OCI-LY7 (cell line): Measurements from ENCODE around the gene MAP2K7. TPM values are rescaled to one million over a fixed set of nuclear protein-coding genes. Genes with fewer than 3 reads are reported as not detected.
"Not testable (repeated sequence)": the region's sequence is repeated elsewhere in the genome, so short reads cannot be mapped to it uniquely, and the experiment has no call there.

Source experiments
- BruUV-seq: library from RNA; stranded (reverse); fragments of 400-500 nt; replicated peaks from 2 replicates; lab custom pipeline; 2021; lab: Mats Ljungman, UMichigan
- CTCF ChIA-PET: fragments of 300-600 bp; sonication (Branson Sonifier 250); formaldehyde crosslinking; loops from one replicate; lab custom pipeline; 2022; ENCODE audit warnings: antibody characterized with exemption; ENCODE audit not compliant: unreplicated experiment; lab: Charles Lee
- POLR2A ChIA-PET: fragments of 300-600 bp; sonication (Branson Sonifier 250); formaldehyde crosslinking; loops from one replicate; lab custom pipeline; 2022; ENCODE audit warnings: antibody characterized with exemption; lab: Charles Lee
- DNase-seq: peaks from one replicate; pipeline ENCODE4 v3.0.0-alpha.2; 2015; ENCODE audit warnings: low spot score
- H2AFZ ChIP-seq: fragments of 200-600 bp; sonication (generic), shearing (Covaris generic); 2 replicates; pipeline ENCODE4 v1.6.1; 2014; ENCODE audit warnings: mild to moderate bottlenecking, antibody characterized with exemption, low read length, moderate library complexity
- H3K27ac ChIP-seq: fragments of 200-600 bp; sonication (generic); 2 replicates; pipeline ENCODE4 v1.5.1; 2014; ENCODE audit warnings: mixed run types, low read depth, mild to moderate bottlenecking, moderate library complexity, low read length, inconsistent platforms; ENCODE audit not compliant: poor library complexity, severe bottlenecking
- H3K36me3 ChIP-seq: fragments of 200-600 bp; sonication (generic); 2 replicates; pipeline ENCODE4 v1.6.1; 2014; ENCODE audit warnings: mild to moderate bottlenecking, antibody characterized with exemption, low read length, moderate library complexity, mixed read lengths; ENCODE audit not compliant: insufficient read depth
- H3K4me1 ChIP-seq: fragments of 200-600 bp; sonication (generic); 2 replicates; pipeline ENCODE4 v1.5.1; 2014; ENCODE audit warnings: mild to moderate bottlenecking, low read length; ENCODE audit not compliant: insufficient read depth, poor library complexity, severe bottlenecking
- H3K4me2 ChIP-seq: fragments of 200-600 bp; sonication (generic); 2 replicates; pipeline ENCODE4 v1.6.1; 2014; ENCODE audit warnings: mild to moderate bottlenecking, low read length
- H3K4me3 ChIP-seq: fragments of 200-600 bp; sonication (generic); 2 replicates; pipeline ENCODE4 v1.5.1; 2014; ENCODE audit warnings: mild to moderate bottlenecking, low read depth, low read length; ENCODE audit not compliant: poor library complexity, severe bottlenecking
- H3K79me2 ChIP-seq: fragments of 200-600 bp; sonication (generic); 2 replicates; pipeline ENCODE4 v1.6.1; 2016; ENCODE audit warnings: low read depth, mild to moderate bottlenecking, low read length, moderate library complexity, mixed read lengths; ENCODE audit not compliant: insufficient read depth
- H3K9me2 ChIP-seq: fragments of 200-600 bp; sonication (generic); 2 replicates; pipeline ENCODE4 v1.6.1; 2016; ENCODE audit warnings: mild to moderate bottlenecking, low read length, mixed read lengths; ENCODE audit not compliant: insufficient read depth
- H3K9me3 ChIP-seq: fragments of 200-600 bp; sonication (generic); 2 replicates; pipeline ENCODE4 v1.6.1; 2014; ENCODE audit warnings: mild to moderate bottlenecking, mixed run types, low read length, mixed read lengths
- H4K20me1 ChIP-seq: fragments of 200-600 bp; sonication (generic); 2 replicates; pipeline ENCODE4 v1.6.1; 2014; ENCODE audit warnings: mild to moderate bottlenecking, antibody characterized with exemption, low read length, moderate library complexity, mixed read lengths; ENCODE audit not compliant: insufficient read depth
- EZH2phosphoT487 ChIP-seq: fragments of 200-600 bp; sonication (generic); IDR thresholded peaks from 2 replicates; pipeline ENCODE4 v1.6.1; 2018; ENCODE audit warnings: low read depth, borderline replicate concordance, mild to moderate bottlenecking, mixed run types, antibody characterized with exemption, low read length, moderate library complexity, mixed read lengths
- intact Hi-C: fragments of 100-400 bp; cut with micrococcal nuclease; formaldehyde crosslinking; loops from one replicate; pipeline ENCODE4 v1.10.0; 2022; ENCODE audit not compliant: unreplicated experiment
- total RNA-seq, 2 experiments: library from RNA; depleted of rRNA in 1 of 2; stranded (reverse); fragments of >200 nt in 1 of 2; shearing (Covaris generic) in 1 of 2; gene quantifications; 2 replicates each; pipeline ENCODE4 v1.2.3, GENCODE V29; 2014 to 2022
- TF ChIP-seq, protein P1 (sequence below): fragments of 200-600 bp; sonication (generic); conservative IDR thresholded peaks from 2 replicates; pipeline ENCODE4 v1.5.1; 2014; ENCODE audit warnings: mild to moderate bottlenecking, antibody characterized with exemption, low read length, moderate library complexity, mixed read lengths

Gene MAP2K7
- total RNA-seq, 2 experiments from 2014 or later, result 23.2 to 44.5 TPM

DNA sequence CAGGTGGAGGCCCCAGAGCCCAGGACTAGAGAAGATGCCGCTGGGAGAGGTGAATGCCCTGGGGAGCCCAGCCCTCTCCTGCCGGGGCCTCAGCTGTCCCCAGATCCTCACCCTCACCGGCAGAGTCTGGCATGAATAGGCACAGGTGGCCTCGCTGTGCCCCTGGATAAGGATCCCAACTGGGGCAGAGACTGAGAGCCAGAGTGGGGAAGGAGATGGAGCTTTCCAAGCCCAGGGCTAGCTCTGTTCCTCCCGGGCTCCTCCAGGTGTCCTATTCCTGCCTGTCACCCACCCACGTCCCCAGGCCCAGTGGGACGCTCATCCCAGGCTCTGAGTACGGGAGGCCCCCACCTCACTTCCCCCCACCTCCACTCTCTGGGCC lies 46.0 kb upstream of the MAP2K7 start:
- Histone ChIP-seq H3K4me3 (no peak overlapping the region), H3K27ac (no peak overlapping the region), H4K20me1 (no peaks in the 10 kb centered on the region), H3K36me3 (no peaks in the 10 kb centered on the region), H3K9me2 (no peaks in the 10 kb centered on the region), H2AFZ (no peak overlapping the region), H3K4me1 (peaks cover 17% of the 10 kb centered on the region), H3K79me2 (no peaks in the 10 kb centered on the region), H3K9me3 (no peaks in the 10 kb centered on the region), H3K4me2 (peak overlapping the region; percentile 45)
- DNase-seq, result no peak
- ChIA-PET POLR2A (interaction anchor here (0.6 kb wide), 1 partner anchor 247 kb away, joined by 3 read pairs; no protein-coding TSS in a partner anchor), CTCF (interaction anchor here (1.5 kb wide), 1 partner anchor 12 kb away, joined by 5 read pairs; no protein-coding TSS in a partner anchor)
- no TSS peak for BruUV-seq
- intact Hi-C loops, result no loop called here
- TF ChIP-seq, protein P1, sequence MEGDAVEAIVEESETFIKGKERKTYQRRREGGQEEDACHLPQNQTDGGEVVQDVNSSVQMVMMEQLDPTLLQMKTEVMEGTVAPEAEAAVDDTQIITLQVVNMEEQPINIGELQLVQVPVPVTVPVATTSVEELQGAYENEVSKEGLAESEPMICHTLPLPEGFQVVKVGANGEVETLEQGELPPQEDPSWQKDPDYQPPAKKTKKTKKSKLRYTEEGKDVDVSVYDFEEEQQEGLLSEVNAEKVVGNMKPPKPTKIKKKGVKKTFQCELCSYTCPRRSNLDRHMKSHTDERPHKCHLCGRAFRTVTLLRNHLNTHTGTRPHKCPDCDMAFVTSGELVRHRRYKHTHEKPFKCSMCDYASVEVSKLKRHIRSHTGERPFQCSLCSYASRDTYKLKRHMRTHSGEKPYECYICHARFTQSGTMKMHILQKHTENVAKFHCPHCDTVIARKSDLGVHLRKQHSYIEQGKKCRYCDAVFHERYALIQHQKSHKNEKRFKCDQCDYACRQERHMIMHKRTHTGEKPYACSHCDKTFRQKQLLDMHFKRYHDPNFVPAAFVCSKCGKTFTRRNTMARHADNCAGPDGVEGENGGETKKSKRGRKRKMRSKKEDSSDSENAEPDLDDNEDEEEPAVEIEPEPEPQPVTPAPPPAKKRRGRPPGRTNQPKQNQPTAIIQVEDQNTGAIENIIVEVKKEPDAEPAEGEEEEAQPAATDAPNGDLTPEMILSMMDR, result no peak
- no peak for TF ChIP-seq EZH2phosphoT487

- Histone ChIP-seq H3K4me1 (peaks cover 17% of the 10 kb centered on the region), H2AFZ (no peak overlapping the region), H3K27ac (no peak overlapping the region), H3K9me2 (no peaks in the 10 kb centered on the region), H3K36me3 (no peaks in the 10 kb centered on the region), H3K79me2 (no peaks in the 10 kb centered on the region), H3K4me3 (no peak overlapping the region), H4K20me1 (no peaks in the 10 kb centered on the region), H3K4me2 (peak overlapping the region; percentile 45), H3K9me3 (no peaks in the 10 kb centered on the region)
- ChIA-PET CTCF (interaction anchor here (0.6 to 1.5 kb wide), 2 partner anchors 11 to 408 kb away, joined by 3 to 5 read pairs; no protein-coding TSS in a partner anchor), POLR2A (interaction anchor here (0.6 to 0.7 kb wide), 2 partner anchors 243 to 248 kb away, joined by 3 to 5 read pairs; no protein-coding TSS in a partner anchor)
- BruUV-seq, result no TSS peak
- TF ChIP-seq, protein P1, result no peak
- no peak for TF ChIP-seq EZH2phosphoT487
- DNase-seq, result peak; percentile 67
- intact Hi-C loops, result no loop called here
These were observed 45.4 kb upstream of the MAP2K7 start for GRCh38 chr19:7858109-7858770.

DNA sequence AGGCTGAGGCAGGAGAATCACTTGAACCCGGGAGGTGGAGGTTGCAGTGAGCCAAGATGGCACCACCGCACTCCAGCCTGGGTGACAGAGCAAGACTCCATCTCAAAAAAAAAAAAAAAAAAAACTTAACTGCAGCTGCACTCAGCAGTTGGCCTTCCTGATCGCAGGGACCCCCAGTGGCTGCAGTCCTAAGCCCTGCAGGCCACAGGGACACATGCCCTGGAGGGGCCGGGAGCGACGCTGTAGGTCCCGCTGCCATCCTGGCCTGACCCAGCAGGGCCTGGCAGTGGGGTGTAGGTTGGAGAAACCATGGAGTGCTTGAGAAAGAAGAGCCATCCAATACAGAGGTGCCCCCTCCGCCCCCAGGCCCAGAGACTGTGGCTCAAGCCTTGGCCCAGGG lies 44.6 kb upstream of the MAP2K7 start:
- BruUV-seq, result not testable (repeated sequence)
- H3K4me1 ChIP-seq, result peaks cover 17% of the 10 kb centered on the region

More for the DNA sequence above, 44.6 kb upstream of the MAP2K7 start:
- H3K79me2 ChIP-seq, CTCF ChIA-PET, H3K4me3 ChIP-seq, H2AFZ ChIP-seq, H3K9me2 ChIP-seq, H3K27ac ChIP-seq, H3K4me2 ChIP-seq, H4K20me1 ChIP-seq, H3K9me3 ChIP-seq, DNase-seq, H3K36me3 ChIP-seq, intact Hi-C loops: not testable (repeated sequence)
- POLR2A ChIA-PET, result interaction anchor here (0.7 kb wide), 1 partner anchor 244 kb away, joined by 5 read pairs; no protein-coding TSS in a partner anchor
